ENCODE results near the gene NEK3. TPM values are rescaled to one million over a fixed set of nuclear protein-coding genes. Genes with fewer than 3 reads are reported as not detected.
A peak's percentile ranks its signal among the peaks of the same experiment; 100 is the strongest.
"Not testable (repeated sequence)": the region's sequence is repeated elsewhere in the genome, so short reads cannot be mapped to it uniquely, and the experiment has no call there.

The NEK3 gene
- polyA plus RNA-seq, 1 experiment: 4.8 TPM

DNA sequence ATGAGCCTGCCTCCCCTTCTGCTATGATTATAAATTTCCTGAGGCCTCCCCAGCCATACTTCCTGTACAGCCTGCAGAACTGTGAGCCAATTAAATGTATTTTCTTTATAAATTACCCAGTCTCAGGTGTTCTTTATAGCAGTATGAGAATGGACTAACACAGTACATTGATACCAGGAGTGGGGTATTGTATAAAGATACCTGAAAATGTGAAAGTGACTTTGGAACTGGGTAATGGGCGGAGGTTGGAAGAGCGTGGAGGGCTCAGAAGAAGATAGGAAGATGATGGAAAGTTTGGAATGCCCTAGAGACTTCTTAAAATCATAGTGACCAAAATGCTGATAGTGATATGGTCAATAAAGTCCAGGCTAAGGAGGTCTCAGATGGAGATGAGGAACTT is 63.3 kb downstream of the NEK3 start:
- ChIA-PET POLR2A (no interaction called here), CTCF (no interaction called here)
- TF ChIP-seq, protein P1, sequence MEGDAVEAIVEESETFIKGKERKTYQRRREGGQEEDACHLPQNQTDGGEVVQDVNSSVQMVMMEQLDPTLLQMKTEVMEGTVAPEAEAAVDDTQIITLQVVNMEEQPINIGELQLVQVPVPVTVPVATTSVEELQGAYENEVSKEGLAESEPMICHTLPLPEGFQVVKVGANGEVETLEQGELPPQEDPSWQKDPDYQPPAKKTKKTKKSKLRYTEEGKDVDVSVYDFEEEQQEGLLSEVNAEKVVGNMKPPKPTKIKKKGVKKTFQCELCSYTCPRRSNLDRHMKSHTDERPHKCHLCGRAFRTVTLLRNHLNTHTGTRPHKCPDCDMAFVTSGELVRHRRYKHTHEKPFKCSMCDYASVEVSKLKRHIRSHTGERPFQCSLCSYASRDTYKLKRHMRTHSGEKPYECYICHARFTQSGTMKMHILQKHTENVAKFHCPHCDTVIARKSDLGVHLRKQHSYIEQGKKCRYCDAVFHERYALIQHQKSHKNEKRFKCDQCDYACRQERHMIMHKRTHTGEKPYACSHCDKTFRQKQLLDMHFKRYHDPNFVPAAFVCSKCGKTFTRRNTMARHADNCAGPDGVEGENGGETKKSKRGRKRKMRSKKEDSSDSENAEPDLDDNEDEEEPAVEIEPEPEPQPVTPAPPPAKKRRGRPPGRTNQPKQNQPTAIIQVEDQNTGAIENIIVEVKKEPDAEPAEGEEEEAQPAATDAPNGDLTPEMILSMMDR (IDR thresholded peaks at IDR 0.05; ENCODE audit: insufficient read depth, low read depth, low read length): no peak
- H3K4me3 ChIP-seq (ENCODE audit: low read depth, low read length): no peak overlapping the region
- H3K27me3 ChIP-seq (ENCODE audit: control insufficient read depth, insufficient read depth, low read length): no peaks in the 10 kb centered on the region
- no peaks in the 10 kb centered on the region for H3K36me3 ChIP-seq (ENCODE audit: control insufficient read depth, insufficient read depth, low read length)
- DNase-seq (ENCODE audit: low read depth): no peak

DNA sequence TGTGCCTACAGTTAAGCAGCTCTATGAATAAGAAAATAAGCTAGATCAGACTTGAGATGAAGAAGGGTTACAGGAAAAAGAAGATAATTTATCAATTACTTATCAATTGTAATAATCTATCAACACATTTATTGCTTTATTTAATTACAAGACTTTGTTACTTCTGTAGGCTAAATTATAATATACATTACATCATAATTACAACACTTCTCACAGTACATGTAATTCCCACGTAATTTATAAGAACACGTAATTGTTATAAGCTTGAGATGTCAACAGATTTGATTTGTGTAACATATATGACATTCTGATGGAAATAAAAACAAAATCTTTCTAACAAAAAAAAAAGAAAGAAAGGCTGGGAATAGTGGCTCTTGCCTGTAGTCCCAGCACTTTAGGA is 67.3 kb downstream of the NEK3 start:
- POLR2A ChIA-PET: no interaction called here
- no peak for DNase-seq (ENCODE audit: low read depth)
- CTCF ChIA-PET: no interaction called here
- H3K27me3 ChIP-seq (ENCODE audit: control insufficient read depth, insufficient read depth, low read length): no peaks in the 10 kb centered on the region
- H3K4me3 ChIP-seq (ENCODE audit: low read depth, low read length): no peak overlapping the region
- TF ChIP-seq, protein P1 (IDR thresholded peaks at IDR 0.05; ENCODE audit: insufficient read depth, low read depth, low read length): no peak
- no peaks in the 10 kb centered on the region for H3K36me3 ChIP-seq (ENCODE audit: control insufficient read depth, insufficient read depth, low read length)

DNA sequence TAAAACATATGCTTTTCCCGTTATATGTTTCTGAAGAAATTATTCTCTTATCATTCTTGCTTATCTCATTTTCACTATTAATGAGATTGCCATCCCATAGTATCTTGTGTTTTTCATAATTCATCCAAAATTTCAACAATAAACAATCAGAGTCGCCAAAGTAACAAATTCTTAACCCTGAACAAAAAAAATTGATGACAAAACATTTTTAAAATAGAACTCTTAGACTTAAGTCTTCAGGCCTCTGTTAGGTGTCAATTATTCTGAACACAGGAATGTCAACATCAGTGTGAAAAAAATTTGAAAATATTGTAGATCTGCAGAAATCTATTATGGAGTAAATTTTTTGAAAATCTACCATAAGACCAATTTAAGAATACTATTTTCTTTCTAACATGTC is 67.9 kb downstream of the NEK3 start:
- DNase-seq (ENCODE audit: low read depth): no peak
- Histone ChIP-seq H3K27me3 (ENCODE audit: control insufficient read depth, insufficient read depth, low read length) (no peaks in the 10 kb centered on the region; the same call in 1 of the 2 replicates), H3K36me3 (ENCODE audit: control insufficient read depth, insufficient read depth, low read length) (no peaks in the 10 kb centered on the region), H3K4me3 (ENCODE audit: low read depth, low read length) (no peak overlapping the region)
- POLR2A ChIA-PET: no interaction called here
- CTCF ChIA-PET: no interaction called here
- TF ChIP-seq, protein P1 (IDR thresholded peaks at IDR 0.05; ENCODE audit: insufficient read depth, low read depth, low read length): no peak

DNA sequence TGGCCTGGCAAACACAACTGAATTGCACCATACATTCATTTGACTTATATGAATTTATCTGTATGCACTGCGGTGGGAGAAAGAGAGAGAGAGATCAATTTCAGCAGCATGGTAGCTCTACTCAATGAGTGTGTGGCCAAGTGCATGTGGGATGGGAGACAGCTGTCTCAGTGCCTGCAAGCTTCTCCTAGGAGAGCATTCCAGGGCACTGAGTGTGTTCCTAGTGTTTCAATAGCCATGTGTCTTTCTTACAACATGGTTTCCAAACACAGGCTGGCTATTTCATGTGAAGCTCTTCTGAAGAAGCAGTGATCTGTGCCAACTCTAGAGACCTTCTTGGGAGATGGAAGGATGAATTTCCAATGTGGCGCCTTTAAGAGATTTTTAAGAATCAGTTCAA is 74.0 kb downstream of the NEK3 start:
- peak; percentile 4 for DNase-seq (ENCODE audit: low read depth)
- no peaks in the 10 kb centered on the region; the same call in 1 of the 2 replicates for H3K27me3 ChIP-seq (ENCODE audit: control insufficient read depth, insufficient read depth, low read length)
- ChIA-PET POLR2A (interaction anchor here (0.7 kb wide), 1 partner anchor 18 kb away, joined by 3 read pairs; no protein-coding TSS in a partner anchor), CTCF (interaction anchor here (1.1 to 2.1 kb wide), 5 partner anchors 12 to 799 kb away, joined by 3 to 7 read pairs (median 4); no protein-coding TSS in a partner anchor)
- TF ChIP-seq, protein P1 (IDR thresholded peaks at IDR 0.05; ENCODE audit: insufficient read depth, low read depth, low read length): no peak
- no peaks in the 10 kb centered on the region for H3K36me3 ChIP-seq (ENCODE audit: control insufficient read depth, insufficient read depth, low read length)
- H3K4me3 ChIP-seq (ENCODE audit: low read depth, low read length): no peak overlapping the region

DNA sequence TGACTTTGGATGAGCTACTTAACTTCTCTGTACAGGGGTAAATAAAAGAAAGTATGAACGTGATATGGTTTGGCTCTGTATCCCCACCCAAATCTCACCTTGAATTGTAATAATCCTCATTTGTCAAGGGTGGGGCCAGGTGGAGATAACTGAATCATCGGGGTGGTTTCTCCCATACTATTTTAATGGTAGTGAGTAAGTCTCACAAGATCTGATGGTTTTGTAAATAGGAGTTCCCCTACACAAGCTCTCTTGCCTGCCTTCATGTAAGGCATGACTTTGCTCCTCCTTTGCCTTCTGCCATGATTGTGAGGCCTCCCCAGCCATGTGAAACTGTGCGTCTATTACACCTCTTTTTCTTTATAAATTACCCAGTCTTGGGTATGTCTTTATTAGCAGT is 74.4 kb downstream of the NEK3 start:
- H3K4me3 ChIP-seq (ENCODE audit: low read depth, low read length); H3K27me3 ChIP-seq (ENCODE audit: control insufficient read depth, insufficient read depth, low read length); H3K36me3 ChIP-seq (ENCODE audit: control insufficient read depth, insufficient read depth, low read length); DNase-seq (ENCODE audit: low read depth): not testable (repeated sequence)
- POLR2A ChIA-PET: interaction anchor here (0.7 kb wide), 1 partner anchor 18 kb away, joined by 3 read pairs; no protein-coding TSS in a partner anchor
- CTCF ChIA-PET: interaction anchor here (0.9 to 2.1 kb wide), 5 partner anchors 12 to 799 kb away, joined by 4 to 7 read pairs (median 6); no protein-coding TSS in a partner anchor

Other genes with a start within 250 kb of the NEK3 start
- 1.9 and 2.5 TPM in 2 replicates for gene ATP7B, start 148.1 kb downstream of the NEK3 start, polyA plus RNA-seq (2011; rRNA removed)
- gene ALG11, start 147.2 kb downstream of the NEK3 start, polyA plus RNA-seq (2011; rRNA removed): 6.2 and 16.3 TPM in 2 replicates
- 8.9 and 15.9 TPM in 2 replicates for gene UTP14C, start 134.9 kb downstream of the NEK3 start, polyA plus RNA-seq (2011; rRNA removed)
- 0.04 and 0.05 TPM in 2 replicates for gene NEK5, start 30.5 kb downstream of the NEK3 start, polyA plus RNA-seq (2011; rRNA removed)
- gene THSD1, start 246.6 kb upstream of the NEK3 start, polyA plus RNA-seq (2011; rRNA removed): 4.3 and 4.5 TPM in 2 replicates

Data from BJ (cell line).